ENCODE measurements around the gene FBXO45.
A peak's percentile ranks its signal among the peaks of the same experiment; 100 is the strongest.
"Not testable (repeated sequence)": the region's sequence is repeated elsewhere in the genome, so short reads cannot be mapped to it uniquely, and the experiment has no call there.

Gene FBXO45

GRCh38 chr3:196568246-196569002, at the start of gene FBXO45, which contains the start of gene WDR53:
Gene FBXO45 (plus strand): TSS chr3:196568660. CDS start chr3:196568985, 325 bp downstream.
Gene WDR53 (minus strand): TSS chr3:196568554. CDS start chr3:196561475, 7,079 bp downstream.
- no peak for TF ChIP-seq CTCF (IDR thresholded peaks at IDR 0.05)
- peak; percentile 96 for DNase-seq (ENCODE audit: low spot score)
- H3K27ac ChIP-seq = peak within 1 kb of the TSS; percentile 62 to 87
- H3K4me3 ChIP-seq = peak within 1 kb of the TSS; percentile 88

- TF ChIP-seq CTCF (IDR thresholded peaks at IDR 0.05) = no peak
- H3K27ac ChIP-seq = no peak overlapping the region
- no peak overlapping the region for H3K4me3 ChIP-seq
- DNase-seq (ENCODE audit: low spot score) = no peak
These were observed 49.3 kb upstream of the FBXO45 start for GRCh38 chr3:196518966-196519717.

- no peak for DNase-seq (ENCODE audit: low spot score)
- H3K4me3 ChIP-seq = no peak overlapping the region
- no peak overlapping the region for H3K27ac ChIP-seq
- TF ChIP-seq CTCF (IDR thresholded peaks at IDR 0.05) = no peak
These were observed 48.8 kb upstream of the FBXO45 start for GRCh38 chr3:196519718-196520082.

- DNase-seq (ENCODE audit: low spot score); H3K4me3 ChIP-seq; H3K27ac ChIP-seq: not testable (repeated sequence)
These were observed 47.2 kb upstream of the FBXO45 start for GRCh38 chr3:196521291-196521690.

- no peak overlapping the region for H3K27ac ChIP-seq
- no peak for DNase-seq (ENCODE audit: low spot score)
- H3K4me3 ChIP-seq = no peak overlapping the region
- TF ChIP-seq CTCF (IDR thresholded peaks at IDR 0.05) = no peak
These were observed 44.6 kb upstream of the FBXO45 start for GRCh38 chr3:196523841-196524240.

GRCh38 chr3:196524527-196524926, 43.9 kb upstream of the FBXO45 start:
- H3K4me3 ChIP-seq = no peak overlapping the region
- no peak for DNase-seq (ENCODE audit: low spot score)
- TF ChIP-seq CTCF (IDR thresholded peaks at IDR 0.05) = no peak
- no peak overlapping the region for H3K27ac ChIP-seq

- no peak for TF ChIP-seq CTCF (IDR thresholded peaks at IDR 0.05)
- Histone ChIP-seq H3K4me3 (no peak overlapping the region), H3K27ac (no peak overlapping the region)
- DNase-seq (ENCODE audit: low spot score) = no peak
These were observed 43.3 kb upstream of the FBXO45 start for GRCh38 chr3:196525141-196525540.
